ENCODE measurements around the gene SLC25A29.

GRCh38 chr14:100328495-100329163 lies 22.4 kb upstream of the SLC25A29 start:
- no peak for TF ChIP-seq CTCF (IDR thresholded peaks at IDR 0.05; ENCODE audit: low read depth, low read length, poor library complexity, severe bottlenecking)
- no peak for TF ChIP-seq EZH2phosphoT487 (IDR thresholded peaks at IDR 0.05; ENCODE audit: borderline replicate concordance, low read length)
